Measurements from ENCODE around the gene PUS7L. TPM values are rescaled to one million over a fixed set of nuclear protein-coding genes. Genes with fewer than 3 reads are reported as not detected.

The PUS7L gene
- total and polyA plus RNA-seq, 2 donors (not counting 1 experiment from before 2014, with no cell fraction given) = 2.6 to 23.5 TPM

DNA sequence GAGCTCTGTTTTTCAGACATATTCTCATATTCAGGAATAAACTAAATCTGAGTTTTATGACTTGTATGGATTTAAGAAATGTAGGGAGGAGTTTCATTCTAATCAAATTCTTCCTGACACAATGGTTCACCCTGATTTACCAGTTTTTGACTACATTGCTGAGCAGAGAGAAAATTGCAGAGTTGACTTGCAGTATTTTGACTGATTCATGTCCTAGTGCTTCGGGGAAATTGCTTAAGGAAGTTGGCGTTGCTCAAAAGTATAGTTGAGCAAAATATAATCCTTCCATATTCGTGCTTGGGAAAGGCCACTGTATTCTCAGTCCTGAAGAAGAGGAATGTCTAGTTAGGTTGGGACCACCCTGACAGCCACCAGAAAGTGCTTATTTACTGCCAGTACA lies 48.8 kb upstream of the PUS7L start:
- no peak for ATAC-seq (ENCODE audit: low read depth)
- Histone ChIP-seq H3K27ac (ENCODE audit: low read length in 2 of 2) (peak overlapping the region; percentile 87 to 96), H3K27me3 (replicated peaks in 1 of 4; ENCODE audit: control extremely low read depth in 1 of 4, control insufficient read depth in 3 of 4, insufficient read depth in 4 of 4, low read length in 3 of 4) (no peaks in the 10 kb centered on the region), H3K4me2 (replicated peaks; ENCODE audit: low read depth, low read length, poor library complexity, severe bottlenecking) (no peak overlapping the region), H3K9me3 (ENCODE audit: control extremely low read depth in 1 of 3, control insufficient read depth in 2 of 3, insufficient read depth in 1 of 3, low read length in 2 of 3) (no peaks in the 10 kb centered on the region), H3K4me3 (ENCODE audit: control extremely low read depth in 1 of 5, extremely low read depth in 1 of 5, insufficient read depth in 1 of 5, low read depth in 2 of 5, low read length in 4 of 5) (no peak overlapping the region), H3K4me1 (ENCODE audit: control insufficient read depth in 2 of 2, insufficient read depth in 2 of 2, low read length in 2 of 2) (peaks cover 11 to 28% of the 10 kb centered on the region in 2 donors), H3K79me2 (ENCODE audit: control insufficient read depth, insufficient read depth, low read length) (peaks cover 34% of the 10 kb centered on the region), H2AFZ (ENCODE audit: insufficient read depth, low read depth, low read length, poor library complexity, severe bottlenecking) (peak overlapping the region; percentile 92), H3K36me3 (replicated peaks in 1 of 2; ENCODE audit: control extremely low read depth in 1 of 2, control insufficient read depth in 1 of 2, extremely low read depth in 1 of 2, insufficient read depth in 2 of 2, low read length in 1 of 2) (peaks cover 4 to 8% of the 10 kb centered on the region in 2 experiments), H4K20me1 (ENCODE audit: control insufficient read depth, insufficient read depth, low read length, poor library complexity, severe bottlenecking) (peaks cover 7% of the 10 kb centered on the region), H3K9ac (ENCODE audit: low read length) (no peak overlapping the region)
- Mint-ChIP-seq H3K9me3 (ENCODE audit: insufficient read depth) (no peaks in the 10 kb centered on the region), H3K4me1 (peaks cover 24% of the 10 kb centered on the region), H3K4me3 (peak overlapping the region; percentile 99), H3K27me3 (no peaks in the 10 kb centered on the region), H3K27ac (peak overlapping the region; percentile 100)
- no peak for TF ChIP-seq EZH2 (IDR thresholded peaks at IDR 0.05; ENCODE audit: borderline replicate concordance, insufficient read depth, low read depth, low read length, poor library complexity, severe bottlenecking)
- TF ChIP-seq, protein P1, sequence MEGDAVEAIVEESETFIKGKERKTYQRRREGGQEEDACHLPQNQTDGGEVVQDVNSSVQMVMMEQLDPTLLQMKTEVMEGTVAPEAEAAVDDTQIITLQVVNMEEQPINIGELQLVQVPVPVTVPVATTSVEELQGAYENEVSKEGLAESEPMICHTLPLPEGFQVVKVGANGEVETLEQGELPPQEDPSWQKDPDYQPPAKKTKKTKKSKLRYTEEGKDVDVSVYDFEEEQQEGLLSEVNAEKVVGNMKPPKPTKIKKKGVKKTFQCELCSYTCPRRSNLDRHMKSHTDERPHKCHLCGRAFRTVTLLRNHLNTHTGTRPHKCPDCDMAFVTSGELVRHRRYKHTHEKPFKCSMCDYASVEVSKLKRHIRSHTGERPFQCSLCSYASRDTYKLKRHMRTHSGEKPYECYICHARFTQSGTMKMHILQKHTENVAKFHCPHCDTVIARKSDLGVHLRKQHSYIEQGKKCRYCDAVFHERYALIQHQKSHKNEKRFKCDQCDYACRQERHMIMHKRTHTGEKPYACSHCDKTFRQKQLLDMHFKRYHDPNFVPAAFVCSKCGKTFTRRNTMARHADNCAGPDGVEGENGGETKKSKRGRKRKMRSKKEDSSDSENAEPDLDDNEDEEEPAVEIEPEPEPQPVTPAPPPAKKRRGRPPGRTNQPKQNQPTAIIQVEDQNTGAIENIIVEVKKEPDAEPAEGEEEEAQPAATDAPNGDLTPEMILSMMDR (IDR thresholded peaks at IDR 0.05) = no peak
- no peak for DNase-seq
- ChIA-PET POLR2A (interaction anchor here (0.6 to 2.6 kb wide), 3 partner anchors 27 to 49 kb away, joined by 4 to 29 read pairs (median 17); partner anchors contain the start of genes IRAK4, PUS7L and TMEM117), CTCF (interaction anchor here (0.9 to 2.1 kb wide), 5 partner anchors 10 to 49 kb away, joined by 3 to 9 read pairs (median 4); partner anchors contain the start of genes IRAK4, PUS7L and TMEM117)
- 100% methylated on average over 3 of the region's 3 CpGs for WGBS (ENCODE audit: insufficient coverage)
- intact Hi-C loops (cut with micrococcal nuclease) = loop anchor here (5.0 kb wide), 1 partner anchor 1325 kb away; no protein-coding TSS in a partner anchor

DNA sequence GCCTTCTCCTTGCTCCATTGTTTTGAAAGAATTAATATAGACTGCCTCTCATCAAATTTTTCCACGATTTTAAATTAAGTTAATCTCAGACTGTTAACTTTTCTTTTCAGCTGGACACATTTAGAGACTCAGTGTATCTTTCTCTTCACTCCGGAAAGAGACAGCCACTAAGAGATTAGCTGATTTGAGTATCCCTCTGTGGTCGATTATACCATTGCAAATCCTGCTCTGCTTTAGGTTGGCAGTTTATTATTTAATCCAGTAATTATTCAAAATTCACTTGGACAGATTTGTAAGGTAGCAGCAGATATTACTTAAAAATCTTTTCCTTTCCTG lies 48.1 kb upstream of the PUS7L start:
- H2AFZ ChIP-seq (ENCODE audit: insufficient read depth, low read depth, low read length, poor library complexity, severe bottlenecking) = peak overlapping the region; percentile 92
- no CpG with 5 or more reads among the region's 3 CpGs for WGBS (ENCODE audit: insufficient coverage)
- peak overlapping the region; percentile 85 for H3K4me2 ChIP-seq (replicated peaks; ENCODE audit: low read depth, low read length, poor library complexity, severe bottlenecking)
- TF ChIP-seq, protein P1 (IDR thresholded peaks at IDR 0.05) = no peak
- TF ChIP-seq EZH2 (IDR thresholded peaks at IDR 0.05; ENCODE audit: borderline replicate concordance, insufficient read depth, low read depth, low read length, poor library complexity, severe bottlenecking) = no peak
- H3K9ac ChIP-seq (ENCODE audit: low read length) = peak overlapping the region; percentile 97
- CTCF ChIA-PET = interaction anchor here (0.9 to 2.9 kb wide), 7 partner anchors 9 to 76 kb away, joined by 3 to 14 read pairs (median 4); partner anchors contain the start of genes IRAK4, PUS7L and TMEM117
- peaks cover 39% of the 10 kb centered on the region for H3K79me2 ChIP-seq (ENCODE audit: control insufficient read depth, insufficient read depth, low read length)
- intact Hi-C loops (cut with micrococcal nuclease) = loop anchor here (1.0 to 5.0 kb wide), 4 partner anchors 30 to 1480 kb away; partner anchors contain the start of genes IRAK4, PPHLN1, PUS7L and TMEM117
- ATAC-seq (ENCODE audit: low read depth) = no peak
- H3K27me3 Mint-ChIP-seq = no peaks in the 10 kb centered on the region
- no peaks in the 10 kb centered on the region for H3K9me3 Mint-ChIP-seq (ENCODE audit: insufficient read depth)
- H3K27ac Mint-ChIP-seq = peak overlapping the region; percentile 100
- no peaks in the 10 kb centered on the region for H3K27me3 ChIP-seq (replicated peaks in 1 of 4; ENCODE audit: control extremely low read depth in 1 of 4, control insufficient read depth in 3 of 4, insufficient read depth in 4 of 4, low read length in 3 of 4)
- peak overlapping the region; percentile 87 to 96 for H3K27ac ChIP-seq (ENCODE audit: low read length in 2 of 2)
- H4K20me1 ChIP-seq (ENCODE audit: control insufficient read depth, insufficient read depth, low read length, poor library complexity, severe bottlenecking) = peaks cover 7% of the 10 kb centered on the region
- H3K4me1 ChIP-seq (ENCODE audit: control insufficient read depth in 2 of 2, insufficient read depth in 2 of 2, low read length in 2 of 2) = peaks cover 11 to 28% of the 10 kb centered on the region in 2 donors
- H3K4me1 Mint-ChIP-seq = peaks cover 24% of the 10 kb centered on the region
- H3K9me3 ChIP-seq (ENCODE audit: control extremely low read depth in 1 of 3, control insufficient read depth in 2 of 3, insufficient read depth in 1 of 3, low read length in 2 of 3) = no peaks in the 10 kb centered on the region
- no peak for DNase-seq
- POLR2A ChIA-PET = interaction anchor here (0.6 to 2.6 kb wide), 5 partner anchors 17 to 48 kb away, joined by 4 to 29 read pairs (median 8); partner anchors contain the start of genes IRAK4, PUS7L and TMEM117
- H3K4me3 Mint-ChIP-seq = peak overlapping the region; percentile 99
- H3K36me3 ChIP-seq (replicated peaks in 1 of 2; ENCODE audit: control extremely low read depth in 1 of 2, control insufficient read depth in 1 of 2, extremely low read depth in 1 of 2, insufficient read depth in 2 of 2, low read length in 1 of 2) = peaks cover 4 to 13% of the 10 kb centered on the region in 2 experiments
- H3K4me3 ChIP-seq (ENCODE audit: control extremely low read depth in 1 of 5, extremely low read depth in 1 of 5, insufficient read depth in 1 of 5, low read depth in 2 of 5, low read length in 4 of 5) = peak overlapping the region; percentile 78 to 94 (median 85)
